CMK (cell line): ENCODE measurements around the gene ALDH3B1.

Source experiments
- DNase-seq: peaks from one replicate; pipeline ENCODE4 v3.0.0-alpha.2; 2010; ENCODE audit warnings: low read depth

Gene ALDH3B1

DNA sequence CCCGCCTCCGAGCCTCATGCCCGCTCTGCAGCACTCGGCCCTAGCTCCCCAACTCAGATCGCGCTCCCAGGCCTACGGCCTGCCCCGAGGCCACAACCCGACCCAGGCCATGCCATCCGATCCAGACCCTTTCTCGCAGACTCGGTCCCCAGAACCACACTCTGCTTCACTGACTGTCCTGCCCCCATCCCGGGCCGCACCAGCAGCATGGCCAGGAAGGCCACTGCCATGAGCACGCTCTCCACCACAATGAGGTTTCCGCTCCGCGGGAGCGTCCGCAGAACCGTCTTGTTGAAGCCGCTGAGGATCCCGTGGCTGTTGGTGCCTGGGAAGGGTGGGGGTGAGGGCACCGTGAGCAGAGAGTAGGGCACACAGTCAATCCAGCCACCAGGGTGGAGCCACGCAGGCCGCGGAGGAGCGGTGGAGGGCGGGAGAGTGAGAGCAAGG, 12.6 kb upstream of the ALDH3B1 start:
- DNase-seq = no peak

DNA sequence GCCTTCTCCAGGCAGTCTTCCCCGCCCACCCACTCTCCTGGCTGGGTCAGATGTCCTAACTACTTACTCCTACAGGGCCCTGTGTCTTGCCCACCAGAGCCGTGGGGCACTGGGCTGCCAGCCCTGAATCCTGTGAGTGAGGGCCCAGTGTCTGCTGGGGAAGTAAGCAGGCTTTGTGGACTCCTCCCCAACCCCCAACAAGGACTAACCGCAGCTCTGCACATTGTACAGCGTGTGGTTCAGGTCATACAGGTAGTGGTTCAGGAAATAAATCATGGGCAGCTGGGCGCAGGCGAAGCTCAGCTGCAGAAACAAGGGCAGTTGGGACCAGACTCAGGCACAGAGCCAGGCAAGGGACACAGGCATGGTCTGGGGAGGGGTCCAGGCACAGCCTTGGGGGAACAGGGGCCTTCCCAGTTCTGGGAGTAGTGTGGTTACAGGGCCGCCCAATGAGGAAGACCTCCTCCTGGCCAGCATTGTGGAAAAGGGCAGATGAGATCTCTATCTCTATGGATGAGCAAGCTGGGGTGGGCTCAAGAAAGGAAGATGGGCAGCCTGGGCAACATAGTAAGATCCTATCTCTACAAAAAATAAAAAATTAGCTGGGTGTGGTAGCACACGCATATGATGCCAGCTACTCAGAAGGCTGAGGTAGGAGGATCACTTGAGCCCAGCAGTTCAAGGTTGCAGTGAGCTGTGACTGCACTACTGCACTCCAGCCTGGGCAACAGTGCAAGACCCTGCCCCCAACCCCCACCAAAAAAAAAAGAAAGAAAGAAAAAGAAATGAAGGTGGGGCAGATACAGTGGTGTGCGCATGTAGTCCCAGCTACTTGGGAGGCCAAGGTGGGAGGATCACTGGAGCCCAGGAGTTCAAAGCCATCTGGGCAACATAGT, 11.7 kb upstream of the ALDH3B1 start:
- DNase-seq = no peak

DNA sequence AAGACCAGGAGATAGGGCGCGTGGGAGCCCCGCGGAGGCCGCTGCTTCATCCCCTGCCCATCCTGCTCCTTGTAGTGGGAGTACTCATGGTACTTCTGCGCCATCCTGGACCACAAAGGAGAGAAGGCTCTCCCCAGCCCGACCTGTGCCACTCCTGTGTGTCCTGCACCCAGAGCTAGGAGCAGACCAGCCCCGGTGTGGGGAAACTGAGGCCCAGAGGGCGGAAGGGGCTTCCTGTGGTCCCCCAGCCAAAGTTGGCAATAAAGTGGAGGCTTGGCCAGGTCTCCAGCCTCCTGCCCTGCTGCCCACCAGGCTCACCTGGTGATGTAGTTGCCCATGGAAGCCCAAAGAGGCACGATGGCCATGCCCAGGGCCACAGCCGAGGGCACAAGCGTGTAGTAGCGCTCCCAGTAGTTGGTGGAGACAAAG, 10.9 kb upstream of the ALDH3B1 start:
- no peak for DNase-seq

DNA sequence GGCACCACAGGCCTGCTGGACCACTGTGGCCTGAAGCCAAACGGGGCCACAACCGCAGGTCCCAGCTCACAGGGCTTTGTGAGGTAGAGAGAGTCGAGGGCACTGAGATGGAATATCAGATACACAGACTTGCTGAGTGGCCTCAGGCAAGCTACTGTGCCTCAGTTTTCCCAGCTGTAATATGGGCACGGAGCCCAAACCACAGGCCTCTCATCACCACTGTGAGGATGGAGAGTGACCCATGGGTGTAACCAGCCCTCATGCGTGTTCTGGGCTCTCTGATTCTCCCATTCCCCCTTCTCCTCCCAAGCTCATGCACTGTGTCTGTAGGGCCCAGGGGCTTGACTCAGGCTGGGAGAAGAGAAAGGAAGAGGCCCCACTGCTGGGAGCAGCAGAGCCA, 10.4 kb upstream of the ALDH3B1 start:
- DNase-seq = no peak

DNA sequence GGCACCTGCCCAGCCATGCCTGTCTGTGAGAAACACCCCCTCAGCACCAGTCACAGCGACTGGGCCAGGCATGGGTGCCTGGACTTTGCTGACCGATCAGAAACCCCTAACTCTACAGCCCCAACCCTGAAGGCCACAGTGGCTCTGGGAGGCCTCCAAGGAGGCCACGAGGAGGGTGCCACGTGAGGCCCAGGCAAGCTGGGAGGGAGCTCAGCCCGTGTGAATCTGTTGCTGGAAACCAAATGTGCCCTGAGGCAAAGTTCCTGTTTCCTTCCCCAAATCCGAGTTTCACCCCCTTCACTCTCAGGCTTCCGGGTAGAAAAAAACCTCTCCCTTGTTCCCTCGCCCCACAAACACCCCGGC, 7.6 kb upstream of the ALDH3B1 start:
- DNase-seq = no peak

DNA sequence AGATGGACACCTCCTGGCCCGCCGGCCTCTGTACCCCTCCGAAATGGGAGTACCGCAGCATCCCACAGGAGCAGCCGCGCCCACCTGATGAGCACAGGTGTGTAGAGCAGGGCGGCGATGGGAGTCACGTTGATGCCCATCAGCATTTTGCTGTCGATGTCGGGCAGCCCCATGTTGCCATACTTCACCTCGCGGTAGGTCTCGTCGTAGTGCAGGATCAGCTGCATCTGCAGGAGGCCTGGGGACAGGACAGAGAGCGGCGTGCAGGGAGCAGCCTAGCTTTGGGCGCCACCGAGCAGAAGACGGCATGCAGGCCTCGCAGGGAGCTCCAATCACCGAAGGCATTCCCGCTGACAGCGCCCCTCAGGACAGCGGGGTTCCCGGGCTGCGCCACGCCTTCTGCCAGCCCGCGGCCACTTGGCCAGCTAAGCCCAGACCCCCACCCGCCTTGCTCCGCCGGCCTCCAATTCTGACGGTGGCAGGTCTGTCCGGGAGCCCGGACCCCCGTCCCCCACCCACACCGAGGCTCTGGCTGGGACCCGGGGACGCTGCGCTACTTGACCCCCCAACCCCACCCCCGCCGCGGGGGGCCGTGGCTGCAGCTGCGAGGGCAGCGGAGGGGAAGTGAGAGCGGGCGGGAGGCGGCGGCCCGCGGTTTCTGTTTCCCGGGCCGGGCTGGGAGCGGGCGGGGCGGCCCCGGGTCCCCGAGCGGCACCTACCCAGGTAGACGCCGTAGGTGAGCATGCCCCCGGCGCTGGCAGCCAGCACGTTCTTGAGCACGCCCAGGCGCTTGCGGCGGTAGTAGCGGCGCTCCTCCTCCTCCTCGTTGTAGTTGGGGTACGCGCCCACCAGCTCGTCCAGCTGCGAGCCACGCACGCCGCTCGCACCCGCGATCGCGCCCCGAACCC, 6.9 kb upstream of the ALDH3B1 start:
- no peak for DNase-seq

DNA sequence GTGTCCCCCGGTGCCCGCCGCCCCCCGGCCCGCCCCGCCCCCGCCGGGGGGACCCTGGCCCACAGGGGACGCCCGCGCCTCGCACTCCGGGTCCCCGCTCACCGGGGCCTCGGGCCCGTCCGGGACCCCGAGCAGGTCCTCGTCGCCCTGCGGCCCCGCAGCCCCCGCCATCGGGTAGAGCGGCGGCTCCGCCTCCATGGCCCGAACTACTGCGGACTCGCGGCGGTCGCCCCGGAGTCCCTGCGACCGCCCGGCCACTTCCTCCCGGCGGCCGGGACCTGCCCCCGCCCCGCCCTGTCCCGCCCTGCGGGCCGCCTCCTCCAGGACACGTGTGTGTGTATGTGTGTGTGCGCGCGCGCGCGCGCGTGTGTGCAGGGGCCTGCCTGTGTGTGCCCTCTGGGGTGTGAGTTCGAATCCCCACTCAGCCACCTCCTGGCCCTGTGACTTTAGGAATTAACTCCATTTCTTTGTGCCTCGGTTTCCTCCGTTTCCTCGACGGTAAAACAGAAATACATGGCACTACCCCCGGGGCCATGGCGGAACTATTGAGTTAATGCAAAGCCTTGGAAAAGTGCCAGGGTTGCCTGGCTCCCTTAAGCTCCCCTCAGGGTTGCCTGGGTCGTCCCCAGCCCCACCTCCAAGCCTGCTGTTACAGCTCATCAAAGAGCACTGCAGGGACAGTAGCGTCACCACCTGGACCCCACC, 6.1 kb upstream of the ALDH3B1 start, which contains the start of gene UNC93B1:
Gene UNC93B1 (minus strand): TSS at position 252 of the 705 bp plus-strand sequence. CDS start 54 bp downstream, at position 198.
- peak; percentile 87 for DNase-seq

DNA sequence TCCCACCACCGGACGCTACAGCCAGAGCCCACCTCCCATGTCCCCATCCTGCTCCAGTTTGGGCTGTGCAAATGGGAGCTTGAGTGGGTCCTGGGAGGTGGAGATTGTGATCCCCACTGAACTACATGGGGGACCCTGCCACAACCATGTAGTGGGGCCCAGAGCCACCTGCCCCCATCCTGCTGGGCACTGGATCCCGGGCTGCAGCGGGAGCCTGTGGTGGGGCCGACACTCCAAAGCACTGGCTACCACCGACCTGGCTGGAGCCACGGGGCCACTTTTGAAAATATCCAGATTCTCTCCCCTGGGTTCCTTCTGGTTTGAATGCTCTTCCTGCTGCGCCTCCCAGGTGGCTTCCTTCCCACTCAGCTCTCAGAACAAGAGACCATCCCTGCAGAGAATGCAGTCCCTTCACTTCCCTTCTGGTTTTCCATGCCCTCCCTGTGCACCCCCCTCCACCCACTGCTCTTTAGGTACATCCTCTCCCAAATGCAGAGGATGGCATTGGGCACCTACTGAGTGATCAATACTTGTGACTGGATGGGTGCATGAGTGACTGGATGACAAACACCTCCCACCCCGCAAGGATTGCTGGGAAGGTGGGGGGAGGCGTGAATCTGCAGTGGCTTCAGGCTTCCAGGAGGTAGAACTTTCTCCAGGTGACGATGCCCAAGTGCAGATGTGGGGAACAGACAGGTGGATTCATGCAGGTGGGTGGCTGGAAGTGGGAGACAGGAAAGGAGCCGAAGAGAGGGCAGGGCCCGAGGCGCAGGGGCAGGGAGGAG, 5.4 kb upstream of the ALDH3B1 start:
- DNase-seq = no peak

DNA sequence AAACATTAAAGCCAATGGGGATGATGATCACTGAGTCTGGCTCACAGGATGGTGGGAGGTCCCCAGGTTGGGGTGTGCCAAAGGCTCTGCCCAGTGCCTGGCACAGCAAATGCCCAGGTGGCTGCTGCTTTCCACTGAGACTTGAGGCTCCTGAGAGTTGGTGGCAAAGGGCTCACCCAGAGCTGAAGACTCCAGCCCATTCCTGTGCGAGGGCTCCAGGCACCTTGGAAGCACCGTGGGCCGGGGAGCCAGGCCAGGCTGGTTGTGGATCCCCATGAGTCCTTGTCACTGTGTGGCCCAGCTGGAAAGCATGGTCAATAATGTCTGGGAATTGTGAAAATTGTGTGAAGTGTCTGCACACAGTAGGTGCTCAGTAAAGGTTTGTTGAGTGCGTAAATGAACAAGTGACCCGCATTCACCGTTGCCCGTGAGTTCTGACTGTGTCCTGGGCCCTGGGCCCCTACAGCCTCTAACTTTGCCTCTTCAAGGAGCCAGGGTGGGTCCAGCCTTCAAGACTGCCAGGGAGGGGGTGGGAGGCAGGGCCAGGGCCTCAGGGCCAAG, 3.4 kb upstream of the ALDH3B1 start:
- DNase-seq = no peak

DNA sequence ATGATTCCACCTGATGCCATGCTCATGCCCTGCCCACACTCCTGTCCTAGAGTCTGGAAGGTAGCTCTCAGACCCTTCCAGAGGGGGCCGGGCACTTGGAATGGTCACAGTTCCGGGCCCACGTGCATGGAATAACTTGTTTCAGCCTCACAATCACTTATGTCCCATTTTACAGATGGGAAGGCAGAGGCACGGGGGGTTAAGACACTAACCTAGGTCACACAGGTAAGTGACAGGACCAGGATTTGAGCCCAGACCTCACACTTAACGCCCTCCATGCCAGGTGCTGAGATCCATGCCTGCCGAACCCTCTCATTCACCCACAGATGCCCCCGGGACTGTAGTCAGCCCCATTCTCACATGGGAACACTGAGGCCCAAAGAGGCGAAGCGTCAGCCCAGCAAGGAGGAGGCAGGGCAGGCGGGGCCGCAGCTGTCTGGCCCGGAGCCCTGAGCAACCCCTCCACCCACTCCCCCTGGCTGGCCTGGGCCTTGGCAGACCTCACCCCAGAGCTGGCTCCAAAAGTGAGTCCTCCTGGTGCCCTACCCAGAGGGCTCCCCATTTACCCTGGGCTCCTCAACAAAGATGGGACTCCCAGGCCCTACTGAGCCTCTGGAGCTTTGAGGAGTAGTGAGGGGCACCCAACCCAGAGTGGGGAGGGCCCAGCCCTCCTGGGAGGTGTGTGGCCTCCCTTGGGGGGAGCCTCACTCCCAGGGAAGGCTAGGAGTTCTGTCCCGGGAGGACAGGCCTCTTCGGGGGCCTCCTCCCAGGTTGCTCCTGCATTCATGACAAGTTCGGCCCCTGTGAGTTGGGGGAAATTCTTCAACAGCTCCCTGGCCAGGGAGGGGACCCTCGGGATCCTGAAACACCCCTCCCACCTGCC, 2.4 kb upstream of the ALDH3B1 start:
- DNase-seq = no peak

DNA sequence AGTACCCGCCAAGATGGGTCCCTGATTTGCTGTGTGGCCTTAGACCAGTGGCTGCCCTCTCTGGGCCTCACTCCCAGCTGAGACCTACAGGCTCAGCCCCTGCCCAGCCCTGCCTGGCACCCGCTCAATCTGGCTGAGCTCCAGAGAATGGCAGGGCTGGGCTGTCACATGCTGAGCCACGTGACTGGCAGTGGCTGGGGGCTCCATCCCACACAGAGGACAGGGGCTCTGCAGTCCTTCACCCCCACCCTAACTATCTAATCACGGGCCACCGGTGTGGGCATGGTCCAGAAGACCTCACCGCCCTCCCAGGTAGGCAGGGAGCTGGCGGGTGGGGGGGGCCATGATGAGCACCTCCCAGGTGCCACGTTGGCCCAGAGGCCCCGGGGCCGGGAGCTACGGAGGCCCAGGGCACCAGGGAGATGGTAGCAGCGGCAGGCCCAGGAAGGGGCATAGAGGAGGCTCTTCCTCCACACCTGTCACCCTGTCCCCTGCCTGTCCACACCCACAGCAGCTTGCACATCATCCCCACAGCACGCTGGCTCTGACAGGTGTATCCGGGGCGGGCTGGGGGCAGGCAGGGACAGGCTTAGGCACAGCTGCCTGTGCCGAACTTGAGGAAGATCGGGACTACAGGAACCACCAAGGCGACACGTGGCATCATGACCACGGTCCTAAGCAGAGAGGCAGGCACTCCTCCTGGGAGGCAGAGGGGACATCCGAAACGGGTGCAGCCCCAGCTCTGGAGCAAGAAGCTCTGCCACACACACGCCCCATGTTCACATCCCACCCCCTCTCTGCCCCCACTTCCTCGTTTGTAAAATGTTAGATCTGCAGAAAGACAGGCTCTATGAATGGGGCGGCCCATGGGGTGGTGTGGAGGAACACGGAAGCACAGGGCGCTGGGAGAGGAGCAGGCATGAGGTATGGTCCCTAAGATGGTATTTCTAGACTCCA, 1.5 kb upstream of the ALDH3B1 start:
- no peak for DNase-seq

DNA sequence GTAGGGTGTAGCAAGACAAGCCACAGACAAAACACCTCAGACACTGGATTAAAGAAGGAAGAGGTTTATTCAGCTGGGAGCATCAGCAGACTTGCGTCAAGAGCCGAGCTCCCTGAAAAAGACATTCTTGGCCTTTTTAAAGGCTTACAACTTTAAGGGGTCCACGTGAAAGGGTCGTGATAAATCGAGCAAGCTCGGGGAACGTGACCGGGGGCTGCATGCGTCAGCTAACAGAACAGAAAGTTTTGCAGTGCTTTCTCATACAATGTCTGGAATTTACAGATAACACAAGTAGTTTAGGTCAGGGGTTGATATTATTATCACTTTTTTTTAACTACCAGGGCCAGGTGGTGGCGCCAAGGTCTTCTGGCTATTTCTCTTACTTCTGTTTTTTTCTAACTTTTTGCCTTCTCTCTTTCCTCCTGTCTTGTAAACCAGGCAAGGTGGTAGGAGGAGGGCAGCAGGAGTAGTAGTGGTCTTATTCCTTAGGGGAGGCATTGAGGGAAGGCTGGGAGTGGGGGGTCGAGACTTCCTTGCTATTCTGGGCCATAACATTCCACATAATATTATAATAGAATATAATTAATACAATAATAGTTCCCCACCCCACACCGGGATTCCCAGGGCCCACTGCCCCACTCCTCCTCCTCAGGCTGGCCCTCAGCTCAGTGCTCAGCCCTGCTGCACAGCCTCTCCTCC, 587 bp upstream of the ALDH3B1 start:
- DNase-seq = no peak

DNA sequence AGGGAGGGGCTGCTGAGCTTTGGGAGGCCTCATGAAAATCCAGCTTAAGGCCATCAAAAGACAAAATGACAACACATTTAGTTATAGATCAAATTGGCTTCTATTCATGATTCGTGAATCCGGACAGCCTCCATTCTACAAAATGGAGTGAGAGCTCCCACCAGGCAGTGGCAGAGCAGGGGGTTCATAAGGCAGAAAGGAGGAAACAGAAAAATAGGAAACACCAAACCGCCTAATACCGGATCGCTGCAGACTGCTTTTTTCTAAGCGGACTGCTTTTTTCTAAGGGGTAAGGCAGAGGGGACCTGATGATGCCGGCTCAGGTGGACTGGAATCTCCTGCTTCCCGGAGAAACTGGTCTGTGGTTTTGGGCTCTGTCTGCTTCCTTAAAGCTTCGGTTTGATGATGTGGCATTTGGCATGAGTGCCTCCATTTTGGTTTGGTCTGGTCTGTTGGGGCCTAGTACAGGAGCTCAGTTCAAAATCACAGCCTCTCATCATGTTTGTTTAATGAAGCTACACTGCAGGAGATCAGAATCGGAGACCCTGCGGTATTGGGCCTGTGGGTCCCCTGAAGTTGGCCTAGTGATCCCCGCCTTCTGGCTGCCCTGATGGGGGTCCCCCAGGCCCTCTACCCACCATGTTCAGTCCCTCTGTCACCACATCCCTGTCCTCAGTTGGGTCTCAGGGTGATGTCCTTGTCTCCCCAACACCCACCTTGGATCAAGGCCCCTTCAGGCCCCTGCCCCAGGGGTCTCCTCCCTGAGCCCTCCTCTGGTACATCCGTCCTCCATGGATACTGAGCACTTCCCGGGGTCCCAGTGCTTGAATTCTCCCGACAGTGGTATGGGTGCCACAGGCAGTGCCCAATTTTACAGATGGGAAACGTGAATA, 1.2 kb downstream of the ALDH3B1 start:
- DNase-seq = no peak

DNA sequence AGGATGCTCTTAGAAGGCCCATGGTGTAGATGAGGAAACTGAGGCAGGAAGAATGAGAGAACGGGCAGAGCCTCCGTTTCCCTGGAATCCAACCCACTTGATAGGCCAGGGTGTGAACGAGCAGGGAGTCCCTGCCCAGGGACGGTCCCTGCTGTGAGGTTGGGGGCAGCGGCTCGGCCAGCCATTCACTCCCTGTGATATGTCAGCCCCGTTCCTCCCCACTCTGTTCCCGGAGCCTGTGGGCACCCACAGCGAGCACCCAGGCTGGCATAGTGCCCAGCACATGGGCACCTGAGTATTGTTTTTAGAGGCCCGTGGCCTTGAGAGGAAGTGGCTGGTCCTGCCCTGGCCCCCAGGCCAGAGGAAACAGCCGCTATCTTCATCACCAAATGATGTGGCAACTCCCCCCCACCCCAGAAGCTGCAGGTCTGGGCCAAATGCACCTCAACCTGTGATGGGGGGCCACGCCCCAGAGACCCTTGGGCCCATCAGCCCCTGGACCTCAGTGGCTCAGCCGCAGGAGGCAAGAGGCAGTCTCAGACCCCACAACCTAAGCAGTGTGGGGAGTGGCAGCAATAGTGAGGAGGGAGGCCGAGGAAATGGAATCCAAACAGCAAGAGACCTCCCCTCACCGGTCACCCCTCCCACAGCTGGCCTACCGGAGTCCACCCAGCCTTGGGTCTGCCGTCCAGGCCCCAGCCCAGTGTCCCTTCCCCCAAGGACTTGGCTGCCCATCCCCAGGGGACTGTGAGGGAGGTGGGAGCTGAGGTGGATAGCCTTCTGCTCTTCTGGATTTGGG, 2.1 kb downstream of the ALDH3B1 start:
- no peak for DNase-seq

DNA sequence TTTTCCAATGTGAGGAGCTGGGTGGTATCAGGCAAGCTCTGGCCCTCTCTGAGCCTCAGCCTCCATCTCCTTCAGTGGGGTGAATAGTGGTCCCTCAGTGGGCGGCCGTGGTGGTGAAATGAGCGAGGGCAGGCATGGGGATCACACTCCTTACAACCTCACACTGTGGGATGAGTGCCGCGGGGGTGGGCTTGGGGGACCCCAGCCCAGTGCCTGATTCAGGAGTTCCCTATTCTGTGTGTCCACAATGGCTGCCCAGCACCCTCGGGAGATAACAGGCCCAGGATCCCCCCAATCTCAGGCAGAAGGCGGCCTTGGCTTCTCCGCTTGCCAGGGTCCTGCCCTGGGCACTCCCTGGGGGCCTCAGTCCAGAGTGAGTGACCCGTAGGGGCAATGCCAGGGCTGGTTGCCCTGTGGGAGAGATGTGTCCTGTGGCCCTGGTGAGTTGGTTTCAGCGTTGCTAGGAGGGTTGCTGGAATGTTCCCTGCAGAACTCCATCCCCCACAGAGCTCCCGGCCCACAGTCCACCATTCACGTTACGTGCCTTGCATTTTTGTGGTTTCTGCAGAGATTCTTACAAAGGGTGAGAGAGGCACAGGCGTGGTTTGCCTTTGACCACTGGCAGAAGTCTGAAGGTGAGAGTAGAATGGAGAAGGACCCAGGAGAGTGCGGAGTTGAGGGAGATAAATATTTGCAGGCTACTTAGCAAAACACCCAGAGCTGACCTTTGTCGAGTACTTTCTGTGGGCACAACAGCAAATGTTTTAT, 2.9 kb downstream of the ALDH3B1 start:
- DNase-seq = no peak
